WTC11 (cell line): ENCODE measurements around the gene CACNA1C. TPM values are rescaled to one million over a fixed set of nuclear protein-coding genes. Genes with fewer than 3 reads are reported as not detected.

Source experiments
- ATAC-seq: fragments of 200-7000 bp; cut with Tn5 transposase; 2 replicates; pipeline ENCODE4 v1.10.0; 2021; ENCODE audit warnings: mild to moderate bottlenecking, moderate library complexity
- CTCF ChIA-PET: fragments of 300-600 bp; sonication (Branson Sonifier 250); formaldehyde crosslinking; loops from one replicate; lab custom pipeline; 2021; ENCODE audit warnings: antibody characterized with exemption; lab: Charles Lee
- POLR2A ChIA-PET: fragments of 350-600 bp; sonication (Branson Sonifier 250); formaldehyde crosslinking; loops from one replicate; lab custom pipeline; 2021; ENCODE audit warnings: antibody characterized with exemption; lab: Charles Lee
- DNase-seq: peaks from one replicate; pipeline ENCODE4 v3.0.0; 2021; ENCODE audit warnings: low spot score
- H3K27ac Mint-ChIP-seq: 2 replicates; pipeline ENCODE4 v1.8.0; 2021; ENCODE audit warnings: mixed read lengths
- H3K27me3 Mint-ChIP-seq: 2 replicates; pipeline ENCODE4 v1.8.0; 2021; ENCODE audit warnings: low read depth, mild to moderate bottlenecking, moderate library complexity, mixed read lengths
- H3K36me3 Mint-ChIP-seq: 2 replicates; pipeline ENCODE4 v1.8.0; 2021; ENCODE audit warnings: mixed read lengths
- H3K4me1 Mint-ChIP-seq: 2 replicates; pipeline ENCODE4 v1.8.0; 2022; ENCODE audit warnings: mixed read lengths
- H3K4me3 Mint-ChIP-seq: 2 replicates; pipeline ENCODE4 v1.8.0; 2021; ENCODE audit warnings: mild to moderate bottlenecking, moderate library complexity, mixed read lengths
- H3K9me3 Mint-ChIP-seq: 2 replicates; pipeline ENCODE4 v1.8.0; 2021; ENCODE audit warnings: mixed read lengths
- NFE2L1 ChIP-seq: sonication (generic); formaldehyde crosslinking; IDR thresholded peaks from 2 replicates; pipeline ENCODE4 v1.8.1; 2023; ENCODE audit warnings: missing genetic modification reagents
- NR1H2 ChIP-seq: sonication (generic); formaldehyde crosslinking; IDR thresholded peaks from 2 replicates; pipeline ENCODE4 v1.9.0; 2021; ENCODE audit warnings: mild to moderate bottlenecking, moderate library complexity, missing genetic modification reagents
- SP1 ChIP-seq: sonication (generic); formaldehyde crosslinking; conservative IDR thresholded peaks from 2 replicates; pipeline ENCODE4 v1.8.1; 2022; ENCODE audit warnings: missing genetic modification reagents
- TEAD1 ChIP-seq: sonication (generic); formaldehyde crosslinking; IDR thresholded peaks from 2 replicates; pipeline ENCODE4 v1.8.0; 2022; ENCODE audit warnings: mild to moderate bottlenecking, missing genetic modification reagents
- ZNF138 ChIP-seq: sonication (generic); formaldehyde crosslinking; conservative IDR thresholded peaks from 2 replicates; pipeline ENCODE4 v1.8.1; 2022; ENCODE audit warnings: mild to moderate bottlenecking, moderate library complexity, missing genetic modification reagents
- total RNA-seq: library from RNA; stranded (reverse); gene quantifications from 3 replicates; pipeline ENCODE4 v1.2.3, GENCODE V29; 2021
- TF ChIP-seq, protein P1 (sequence below): sonication (generic); formaldehyde crosslinking; IDR thresholded peaks from 2 replicates; pipeline ENCODE4 v1.8.0; 2022; ENCODE audit warnings: missing genetic modification reagents
- TF ChIP-seq, protein P2 (sequence below): fragments of 200-600 bp; IDR thresholded peaks from 2 replicates; pipeline ENCODE4 v1.8.0; 2022; ENCODE audit warnings: antibody characterized with exemption
- TF ChIP-seq, protein P3 (sequence below): sonication (generic); formaldehyde crosslinking; IDR thresholded peaks from 2 replicates; pipeline ENCODE4 v1.8.1; 2023; ENCODE audit warnings: mild to moderate bottlenecking, missing genetic modification reagents
- TF ChIP-seq, protein P4 (sequence below): fragments of 250-450 bp; sonication (Bioruptor Pico); IDR thresholded peaks from 2 replicates; pipeline ENCODE4 v1.9.0; 2021; ENCODE audit warnings: mild to moderate bottlenecking
- TF ChIP-seq, protein P5 (sequence below): sonication (generic); formaldehyde crosslinking; IDR thresholded peaks from 2 replicates; pipeline ENCODE4 v1.8.1; 2023; ENCODE audit warnings: mild to moderate bottlenecking, missing genetic modification reagents, moderate library complexity
- TF ChIP-seq, protein P6 (sequence below): sonication (generic); formaldehyde crosslinking; IDR thresholded peaks from 2 replicates; pipeline ENCODE4 v1.8.0; 2023; ENCODE audit warnings: mild to moderate bottlenecking, missing genetic modification reagents
- TF ChIP-seq, protein P7 (sequence below): sonication (generic); formaldehyde crosslinking; conservative IDR thresholded peaks from 2 replicates; pipeline ENCODE4 v1.8.1; 2022; ENCODE audit warnings: mild to moderate bottlenecking, missing genetic modification reagents
- TF ChIP-seq, protein P8 (sequence below): fragments of 250-450 bp; sonication (Bioruptor Pico); conservative IDR thresholded peaks from 2 replicates; pipeline ENCODE4 v1.9.0; 2021; ENCODE audit warnings: mild to moderate bottlenecking

Gene CACNA1C
- total RNA-seq, 1 experiment from 2014 or later = 1.7 TPM

DNA sequence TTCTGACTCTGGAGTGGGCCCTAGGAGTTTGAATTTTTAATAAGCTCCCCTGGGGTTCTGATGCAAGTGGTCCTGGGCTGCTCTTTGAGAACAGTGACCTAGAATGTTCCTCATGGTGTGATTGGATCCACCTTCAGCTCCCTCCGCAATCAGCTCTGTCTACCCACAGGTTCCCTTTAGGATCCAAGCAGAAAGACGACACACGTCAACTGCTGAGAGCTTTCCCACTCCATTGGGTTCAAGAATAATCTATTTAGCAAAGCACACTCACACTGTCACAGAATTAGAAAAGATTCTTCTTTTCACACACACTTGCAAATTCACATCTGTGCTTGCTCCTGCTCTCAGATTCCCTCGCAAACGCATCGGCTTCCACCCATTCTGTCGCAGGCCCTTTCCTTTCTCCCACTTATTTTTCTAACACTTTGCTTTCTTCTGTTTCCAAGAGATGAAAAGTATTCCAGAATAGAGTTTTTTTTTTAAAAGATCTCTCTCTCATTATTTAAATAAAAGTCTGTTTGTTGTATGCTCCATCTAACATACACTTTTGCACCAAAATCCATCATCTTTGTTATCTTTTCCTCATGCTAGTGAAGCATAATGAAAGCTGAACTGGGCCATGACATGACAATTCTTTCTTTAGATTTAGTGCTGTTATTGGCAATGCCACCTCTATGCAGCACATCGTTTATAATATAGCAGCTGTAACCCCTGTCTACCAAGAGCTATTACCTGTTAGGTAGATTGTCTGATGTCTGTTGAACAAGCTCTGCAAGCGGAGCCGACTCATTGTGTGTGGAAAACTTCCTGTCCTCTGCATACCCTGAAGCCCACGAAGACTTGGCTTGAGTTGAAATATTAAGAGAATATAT is 73.1 kb downstream of the CACNA1C start (continued):
- TF ChIP-seq, protein P1, sequence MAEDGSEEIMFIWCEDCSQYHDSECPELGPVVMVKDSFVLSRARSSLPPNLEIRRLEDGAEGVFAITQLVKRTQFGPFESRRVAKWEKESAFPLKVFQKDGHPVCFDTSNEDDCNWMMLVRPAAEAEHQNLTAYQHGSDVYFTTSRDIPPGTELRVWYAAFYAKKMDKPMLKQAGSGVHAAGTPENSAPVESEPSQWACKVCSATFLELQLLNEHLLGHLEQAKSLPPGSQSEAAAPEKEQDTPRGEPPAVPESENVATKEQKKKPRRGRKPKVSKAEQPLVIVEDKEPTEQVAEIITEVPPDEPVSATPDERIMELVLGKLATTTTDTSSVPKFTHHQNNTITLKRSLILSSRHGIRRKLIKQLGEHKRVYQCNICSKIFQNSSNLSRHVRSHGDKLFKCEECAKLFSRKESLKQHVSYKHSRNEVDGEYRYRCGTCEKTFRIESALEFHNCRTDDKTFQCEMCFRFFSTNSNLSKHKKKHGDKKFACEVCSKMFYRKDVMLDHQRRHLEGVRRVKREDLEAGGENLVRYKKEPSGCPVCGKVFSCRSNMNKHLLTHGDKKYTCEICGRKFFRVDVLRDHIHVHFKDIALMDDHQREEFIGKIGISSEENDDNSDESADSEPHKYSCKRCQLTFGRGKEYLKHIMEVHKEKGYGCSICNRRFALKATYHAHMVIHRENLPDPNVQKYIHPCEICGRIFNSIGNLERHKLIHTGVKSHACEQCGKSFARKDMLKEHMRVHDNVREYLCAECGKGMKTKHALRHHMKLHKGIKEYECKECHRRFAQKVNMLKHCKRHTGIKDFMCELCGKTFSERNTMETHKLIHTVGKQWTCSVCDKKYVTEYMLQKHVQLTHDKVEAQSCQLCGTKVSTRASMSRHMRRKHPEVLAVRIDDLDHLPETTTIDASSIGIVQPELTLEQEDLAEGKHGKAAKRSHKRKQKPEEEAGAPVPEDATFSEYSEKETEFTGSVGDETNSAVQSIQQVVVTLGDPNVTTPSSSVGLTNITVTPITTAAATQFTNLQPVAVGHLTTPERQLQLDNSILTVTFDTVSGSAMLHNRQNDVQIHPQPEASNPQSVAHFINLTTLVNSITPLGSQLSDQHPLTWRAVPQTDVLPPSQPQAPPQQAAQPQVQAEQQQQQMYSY (CRISPR knock-in tag) = no peak
- TF ChIP-seq, all 79 proteins: peak for 0

DNA sequence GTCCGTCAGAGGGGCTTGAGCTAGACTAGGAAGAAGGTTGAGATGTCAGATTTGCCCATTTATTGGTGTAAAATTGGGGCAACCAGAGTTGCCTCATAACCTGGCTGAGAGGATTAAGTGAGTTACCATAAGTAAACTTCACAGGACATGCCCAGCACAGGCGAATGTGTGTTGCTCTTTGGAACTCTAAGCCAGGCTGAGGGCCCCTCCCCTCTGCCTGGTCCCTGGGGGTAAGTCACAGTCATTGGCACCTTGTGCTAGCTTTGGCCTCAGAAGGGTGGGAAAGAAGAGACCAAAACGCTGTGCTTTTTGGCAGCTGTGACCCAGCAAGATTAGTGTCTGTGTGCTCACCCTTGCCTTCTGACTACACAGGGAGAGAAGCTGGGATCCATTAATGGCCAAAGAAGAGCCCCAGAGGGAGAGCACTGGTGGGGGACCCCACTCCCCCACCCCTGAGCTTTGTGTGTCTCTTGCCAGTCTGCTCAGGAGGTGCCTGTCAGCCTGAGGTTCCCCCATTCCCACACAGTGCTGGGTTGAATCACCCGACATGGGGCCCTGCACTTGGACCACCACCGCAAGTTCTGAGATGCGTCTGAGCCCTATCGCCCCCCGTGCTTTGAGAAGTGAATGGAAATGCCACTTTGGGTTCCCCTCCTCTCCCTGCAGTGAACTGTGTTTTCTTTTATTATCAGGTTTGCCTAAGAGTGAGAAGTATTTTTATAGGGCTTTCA is 74.1 kb downstream of the CACNA1C start:
- Mint-ChIP-seq H3K9me3 (no peaks in the 10 kb centered on the region), H3K4me1 (peaks cover 3% of the 10 kb centered on the region; the same call in 1 of the 2 replicates), H3K36me3 (no peaks in the 10 kb centered on the region), H3K27me3 (no peaks in the 10 kb centered on the region), H3K27ac (no peak overlapping the region), H3K4me3 (no peak overlapping the region)
- ChIA-PET POLR2A (interaction anchor here (0.6 kb wide), 1 partner anchor 970 kb away, joined by 3 read pairs; no protein-coding TSS in a partner anchor), CTCF (interaction anchor here (0.8 kb wide), 1 partner anchor 29 kb away, joined by 3 read pairs; no protein-coding TSS in a partner anchor)
- no peak for ATAC-seq
- DNase-seq = no peak
- no peak for TF ChIP-seq NFE2L1
- TF ChIP-seq, protein P2, sequence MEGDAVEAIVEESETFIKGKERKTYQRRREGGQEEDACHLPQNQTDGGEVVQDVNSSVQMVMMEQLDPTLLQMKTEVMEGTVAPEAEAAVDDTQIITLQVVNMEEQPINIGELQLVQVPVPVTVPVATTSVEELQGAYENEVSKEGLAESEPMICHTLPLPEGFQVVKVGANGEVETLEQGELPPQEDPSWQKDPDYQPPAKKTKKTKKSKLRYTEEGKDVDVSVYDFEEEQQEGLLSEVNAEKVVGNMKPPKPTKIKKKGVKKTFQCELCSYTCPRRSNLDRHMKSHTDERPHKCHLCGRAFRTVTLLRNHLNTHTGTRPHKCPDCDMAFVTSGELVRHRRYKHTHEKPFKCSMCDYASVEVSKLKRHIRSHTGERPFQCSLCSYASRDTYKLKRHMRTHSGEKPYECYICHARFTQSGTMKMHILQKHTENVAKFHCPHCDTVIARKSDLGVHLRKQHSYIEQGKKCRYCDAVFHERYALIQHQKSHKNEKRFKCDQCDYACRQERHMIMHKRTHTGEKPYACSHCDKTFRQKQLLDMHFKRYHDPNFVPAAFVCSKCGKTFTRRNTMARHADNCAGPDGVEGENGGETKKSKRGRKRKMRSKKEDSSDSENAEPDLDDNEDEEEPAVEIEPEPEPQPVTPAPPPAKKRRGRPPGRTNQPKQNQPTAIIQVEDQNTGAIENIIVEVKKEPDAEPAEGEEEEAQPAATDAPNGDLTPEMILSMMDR = no peak
- TF ChIP-seq ZNF138 = no peak
- TF ChIP-seq SP1 = no peak
- TF ChIP-seq, protein P3, sequence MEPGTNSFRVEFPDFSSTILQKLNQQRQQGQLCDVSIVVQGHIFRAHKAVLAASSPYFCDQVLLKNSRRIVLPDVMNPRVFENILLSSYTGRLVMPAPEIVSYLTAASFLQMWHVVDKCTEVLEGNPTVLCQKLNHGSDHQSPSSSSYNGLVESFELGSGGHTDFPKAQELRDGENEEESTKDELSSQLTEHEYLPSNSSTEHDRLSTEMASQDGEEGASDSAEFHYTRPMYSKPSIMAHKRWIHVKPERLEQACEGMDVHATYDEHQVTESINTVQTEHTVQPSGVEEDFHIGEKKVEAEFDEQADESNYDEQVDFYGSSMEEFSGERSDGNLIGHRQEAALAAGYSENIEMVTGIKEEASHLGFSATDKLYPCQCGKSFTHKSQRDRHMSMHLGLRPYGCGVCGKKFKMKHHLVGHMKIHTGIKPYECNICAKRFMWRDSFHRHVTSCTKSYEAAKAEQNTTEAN (CRISPR knock-in tag) = no peak
- no peak for TF ChIP-seq TEAD1 (CRISPR knock-in tag)
- TF ChIP-seq, protein P4, sequence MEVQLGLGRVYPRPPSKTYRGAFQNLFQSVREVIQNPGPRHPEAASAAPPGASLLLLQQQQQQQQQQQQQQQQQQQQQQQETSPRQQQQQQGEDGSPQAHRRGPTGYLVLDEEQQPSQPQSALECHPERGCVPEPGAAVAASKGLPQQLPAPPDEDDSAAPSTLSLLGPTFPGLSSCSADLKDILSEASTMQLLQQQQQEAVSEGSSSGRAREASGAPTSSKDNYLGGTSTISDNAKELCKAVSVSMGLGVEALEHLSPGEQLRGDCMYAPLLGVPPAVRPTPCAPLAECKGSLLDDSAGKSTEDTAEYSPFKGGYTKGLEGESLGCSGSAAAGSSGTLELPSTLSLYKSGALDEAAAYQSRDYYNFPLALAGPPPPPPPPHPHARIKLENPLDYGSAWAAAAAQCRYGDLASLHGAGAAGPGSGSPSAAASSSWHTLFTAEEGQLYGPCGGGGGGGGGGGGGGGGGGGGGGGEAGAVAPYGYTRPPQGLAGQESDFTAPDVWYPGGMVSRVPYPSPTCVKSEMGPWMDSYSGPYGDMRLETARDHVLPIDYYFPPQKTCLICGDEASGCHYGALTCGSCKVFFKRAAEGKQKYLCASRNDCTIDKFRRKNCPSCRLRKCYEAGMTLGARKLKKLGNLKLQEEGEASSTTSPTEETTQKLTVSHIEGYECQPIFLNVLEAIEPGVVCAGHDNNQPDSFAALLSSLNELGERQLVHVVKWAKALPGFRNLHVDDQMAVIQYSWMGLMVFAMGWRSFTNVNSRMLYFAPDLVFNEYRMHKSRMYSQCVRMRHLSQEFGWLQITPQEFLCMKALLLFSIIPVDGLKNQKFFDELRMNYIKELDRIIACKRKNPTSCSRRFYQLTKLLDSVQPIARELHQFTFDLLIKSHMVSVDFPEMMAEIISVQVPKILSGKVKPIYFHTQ (CRISPR knock-in tag) = no peak
- TF ChIP-seq NR1H2 (CRISPR knock-in tag) = no peak
- TF ChIP-seq, protein P5, sequence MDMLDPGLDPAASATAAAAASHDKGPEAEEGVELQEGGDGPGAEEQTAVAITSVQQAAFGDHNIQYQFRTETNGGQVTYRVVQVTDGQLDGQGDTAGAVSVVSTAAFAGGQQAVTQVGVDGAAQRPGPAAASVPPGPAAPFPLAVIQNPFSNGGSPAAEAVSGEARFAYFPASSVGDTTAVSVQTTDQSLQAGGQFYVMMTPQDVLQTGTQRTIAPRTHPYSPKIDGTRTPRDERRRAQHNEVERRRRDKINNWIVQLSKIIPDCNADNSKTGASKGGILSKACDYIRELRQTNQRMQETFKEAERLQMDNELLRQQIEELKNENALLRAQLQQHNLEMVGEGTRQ (CRISPR knock-in tag) = no peak
- TF ChIP-seq, protein P6, sequence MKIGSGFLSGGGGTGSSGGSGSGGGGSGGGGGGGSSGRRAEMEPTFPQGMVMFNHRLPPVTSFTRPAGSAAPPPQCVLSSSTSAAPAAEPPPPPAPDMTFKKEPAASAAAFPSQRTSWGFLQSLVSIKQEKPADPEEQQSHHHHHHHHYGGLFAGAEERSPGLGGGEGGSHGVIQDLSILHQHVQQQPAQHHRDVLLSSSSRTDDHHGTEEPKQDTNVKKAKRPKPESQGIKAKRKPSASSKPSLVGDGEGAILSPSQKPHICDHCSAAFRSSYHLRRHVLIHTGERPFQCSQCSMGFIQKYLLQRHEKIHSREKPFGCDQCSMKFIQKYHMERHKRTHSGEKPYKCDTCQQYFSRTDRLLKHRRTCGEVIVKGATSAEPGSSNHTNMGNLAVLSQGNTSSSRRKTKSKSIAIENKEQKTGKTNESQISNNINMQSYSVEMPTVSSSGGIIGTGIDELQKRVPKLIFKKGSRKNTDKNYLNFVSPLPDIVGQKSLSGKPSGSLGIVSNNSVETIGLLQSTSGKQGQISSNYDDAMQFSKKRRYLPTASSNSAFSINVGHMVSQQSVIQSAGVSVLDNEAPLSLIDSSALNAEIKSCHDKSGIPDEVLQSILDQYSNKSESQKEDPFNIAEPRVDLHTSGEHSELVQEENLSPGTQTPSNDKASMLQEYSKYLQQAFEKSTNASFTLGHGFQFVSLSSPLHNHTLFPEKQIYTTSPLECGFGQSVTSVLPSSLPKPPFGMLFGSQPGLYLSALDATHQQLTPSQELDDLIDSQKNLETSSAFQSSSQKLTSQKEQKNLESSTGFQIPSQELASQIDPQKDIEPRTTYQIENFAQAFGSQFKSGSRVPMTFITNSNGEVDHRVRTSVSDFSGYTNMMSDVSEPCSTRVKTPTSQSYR (CRISPR knock-in tag) = no peak
- TF ChIP-seq, protein P7, sequence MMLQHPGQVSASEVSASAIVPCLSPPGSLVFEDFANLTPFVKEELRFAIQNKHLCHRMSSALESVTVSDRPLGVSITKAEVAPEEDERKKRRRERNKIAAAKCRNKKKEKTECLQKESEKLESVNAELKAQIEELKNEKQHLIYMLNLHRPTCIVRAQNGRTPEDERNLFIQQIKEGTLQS = no peak
- TF ChIP-seq, protein P8, sequence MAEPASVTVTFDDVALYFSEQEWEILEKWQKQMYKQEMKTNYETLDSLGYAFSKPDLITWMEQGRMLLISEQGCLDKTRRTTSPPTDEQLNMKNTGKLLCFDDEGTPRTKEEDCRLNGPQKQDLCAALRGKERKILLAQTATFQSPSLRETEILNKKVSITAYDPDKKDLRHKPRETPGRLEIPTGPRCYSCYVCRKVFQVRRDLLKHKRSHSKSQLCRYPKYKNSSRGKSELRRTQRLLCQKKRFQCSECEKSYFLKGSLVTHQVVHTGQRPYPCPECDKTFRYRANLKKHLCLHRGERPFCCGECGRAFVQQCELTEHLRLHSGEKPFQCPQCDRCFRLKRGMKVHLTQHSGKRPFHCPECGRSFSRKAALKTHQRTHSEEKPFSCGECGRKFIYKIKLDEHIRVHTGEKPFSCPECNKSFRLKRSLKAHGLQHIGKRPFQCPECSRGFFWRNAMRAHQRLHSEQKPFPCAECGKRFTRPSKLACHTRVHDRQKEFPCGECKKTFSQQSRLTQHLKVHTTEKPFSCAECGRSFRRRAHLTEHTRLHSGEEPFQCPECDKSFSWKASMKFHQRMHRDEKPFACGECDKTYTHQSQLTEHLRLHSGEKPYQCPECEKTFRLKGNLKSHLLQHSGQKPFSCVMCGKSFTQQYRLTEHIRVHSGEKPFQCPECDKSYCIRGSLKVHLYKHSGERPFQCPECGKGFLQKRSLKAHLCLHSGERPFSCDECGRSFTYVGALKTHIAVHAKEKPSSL (CRISPR knock-in tag) = no peak
